ENCODE results near the gene DOCK6. TPM values are rescaled to one million over a fixed set of nuclear protein-coding genes. Genes with fewer than 3 reads are reported as not detected.

The DOCK6 gene
- total RNA-seq, 2 donors from 2014 or later = 45.9 to 86.0 TPM

GRCh38 chr19:11244846-11245589, 17.3 kb downstream of the DOCK6 start:
- intact Hi-C loops (cut with DNase I) = no loop called here
- DNase-seq = no peak
- H3K9ac ChIP-seq (ENCODE audit: low read depth in 2 of 2, low read length in 2 of 2) = no peak overlapping the region
- no peak overlapping the region for H3K27ac ChIP-seq
- no peaks in the 10 kb centered on the region for H3K36me3 ChIP-seq
- TF ChIP-seq CTCF (IDR thresholded peaks at IDR 0.05) = no peak
- H3K9me3 ChIP-seq = no peaks in the 10 kb centered on the region
- H3K27me3 ChIP-seq = no peaks in the 10 kb centered on the region
- no peaks in the 10 kb centered on the region for H3K4me1 ChIP-seq
- H3K4me3 ChIP-seq = no peak overlapping the region

GRCh38 chr19:11243798-11244169, 18.5 kb downstream of the DOCK6 start:
- intact Hi-C loops (cut with DNase I) = no loop called here
- Histone ChIP-seq H3K36me3 (no peaks in the 10 kb centered on the region), H3K4me1 (no peaks in the 10 kb centered on the region), H3K9me3 (no peaks in the 10 kb centered on the region), H3K9ac (ENCODE audit: low read depth in 2 of 2, low read length in 2 of 2) (no peak overlapping the region), H3K4me3 (no peak overlapping the region), H3K27ac (peak overlapping the region; percentile 34), H3K27me3 (no peaks in the 10 kb centered on the region)
- DNase-seq = no peak
- TF ChIP-seq CTCF (IDR thresholded peaks at IDR 0.05) = no peak

- H3K4me1 ChIP-seq = no peaks in the 10 kb centered on the region
- H3K27me3 ChIP-seq = no peaks in the 10 kb centered on the region
- no peak overlapping the region for H3K4me3 ChIP-seq
- intact Hi-C loops (cut with DNase I) = no loop called here
- peak overlapping the region; percentile 34 for H3K27ac ChIP-seq
- peak; percentile 96 for DNase-seq
- no peaks in the 10 kb centered on the region for H3K9me3 ChIP-seq
- TF ChIP-seq CTCF (IDR thresholded peaks at IDR 0.05) = peak; percentile 80
- no peak overlapping the region for H3K9ac ChIP-seq (ENCODE audit: low read depth in 2 of 2, low read length in 2 of 2)
- H3K36me3 ChIP-seq = no peaks in the 10 kb centered on the region
Observed at GRCh38 chr19:11242864-11243797, 19.2 kb downstream of the DOCK6 start.

- DNase-seq = no peak
- intact Hi-C loops (cut with DNase I) = no loop called here
- H3K27me3 ChIP-seq = no peaks in the 10 kb centered on the region
- H3K9me3 ChIP-seq = no peaks in the 10 kb centered on the region
- no peak overlapping the region for H3K27ac ChIP-seq
- no peaks in the 10 kb centered on the region for H3K4me1 ChIP-seq
- H3K4me3 ChIP-seq = no peak overlapping the region
- no peak overlapping the region for H3K9ac ChIP-seq (ENCODE audit: low read depth in 2 of 2, low read length in 2 of 2)
- no peak for TF ChIP-seq CTCF (IDR thresholded peaks at IDR 0.05)
- no peaks in the 10 kb centered on the region for H3K36me3 ChIP-seq
Observed at GRCh38 chr19:11242025-11242424, 20.3 kb downstream of the DOCK6 start.

- no peaks in the 10 kb centered on the region for H3K27me3 ChIP-seq
- peaks cover 5% of the 10 kb centered on the region for H3K36me3 ChIP-seq
- H3K9ac ChIP-seq (ENCODE audit: low read depth in 2 of 2, low read length in 2 of 2) = no peak overlapping the region
- H3K9me3 ChIP-seq = no peaks in the 10 kb centered on the region
- no peak for DNase-seq
- H3K4me3 ChIP-seq = no peak overlapping the region
- no peaks in the 10 kb centered on the region for H3K4me1 ChIP-seq
- intact Hi-C loops (cut with DNase I) = no loop called here
- TF ChIP-seq CTCF (IDR thresholded peaks at IDR 0.05) = no peak
- no peak overlapping the region for H3K27ac ChIP-seq
Observed at GRCh38 chr19:11240008-11240444, 22.3 kb downstream of the DOCK6 start.
